Duodenal mucosa (tissue), 2 donors: ENCODE results near the gene HMCN2.

Experiments
- H3K27ac ChIP-seq: one replicate; pipeline ENCODE4 v1.7.0; 2013; ENCODE audit warnings: low read depth, low read length
- H3K27me3 ChIP-seq, 2 donors: one replicate each; pipeline ENCODE4 v1.7.0; 2013; ENCODE audit warnings: low read length in 2 of 2, control low read depth in 1 of 2; ENCODE audit not compliant: insufficient read depth in 2 of 2, control insufficient read depth in 1 of 2
- H3K36me3 ChIP-seq, 2 donors: one replicate each; pipeline ENCODE4 v1.7.0; 2013; ENCODE audit warnings: low read length in 2 of 2, control low read depth in 1 of 2; ENCODE audit not compliant: insufficient read depth in 2 of 2, control insufficient read depth in 1 of 2
- H3K4me1 ChIP-seq, 2 donors: one replicate each; pipeline ENCODE4 v1.7.0; 2013; ENCODE audit warnings: low read length in 2 of 2, control low read depth in 1 of 2; ENCODE audit not compliant: insufficient read depth in 2 of 2, control insufficient read depth in 1 of 2
- H3K4me3 ChIP-seq, 2 donors: one replicate each; pipeline ENCODE4 v1.7.0; 2013; ENCODE audit warnings: low read length in 2 of 2, low read depth in 1 of 2
- H3K9ac ChIP-seq, 2 donors: one replicate each; pipeline ENCODE4 v1.7.0; 2013; ENCODE audit warnings: low read length in 2 of 2, low read depth in 1 of 2
- H3K9me3 ChIP-seq, 2 donors: one replicate each; pipeline ENCODE4 v1.7.0; 2013; ENCODE audit warnings: low read length in 2 of 2, control low read depth in 1 of 2; ENCODE audit not compliant: control insufficient read depth in 1 of 2

HMCN2 gene

GRCh38 chr9:130462685-130463540 is 197.4 kb downstream of the HMCN2 start:
- no peak overlapping the region for H3K9ac ChIP-seq
- H3K36me3 ChIP-seq = no peaks in the 10 kb centered on the region
- H3K27me3 ChIP-seq = peaks cover 0 to 5% of the 10 kb centered on the region in 2 donors
- H3K27ac ChIP-seq = no peak overlapping the region
- H3K4me3 ChIP-seq = no peak overlapping the region
- H3K9me3 ChIP-seq = no peaks in the 10 kb centered on the region
- no peaks in the 10 kb centered on the region for H3K4me1 ChIP-seq

- Histone ChIP-seq H3K4me3 (no peak overlapping the region), H3K27ac (no peak overlapping the region), H3K36me3 (no peaks in the 10 kb centered on the region), H3K9ac (no peak overlapping the region), H3K4me1 (no peaks in the 10 kb centered on the region), H3K27me3 (peaks cover 0 to 5% of the 10 kb centered on the region in 2 donors), H3K9me3 (no peaks in the 10 kb centered on the region)
These were observed 198.5 kb downstream of the HMCN2 start for GRCh38 chr9:130463763-130464745.

- Histone ChIP-seq H3K4me3 (no peak overlapping the region), H3K27me3 (peaks cover 0 to 5% of the 10 kb centered on the region in 2 donors), H3K9ac (no peak overlapping the region), H3K36me3 (peaks cover 0 to under 1% of the 10 kb centered on the region in 2 donors), H3K27ac (no peak overlapping the region), H3K9me3 (no peaks in the 10 kb centered on the region), H3K4me1 (no peaks in the 10 kb centered on the region)
These were observed 200.0 kb downstream of the HMCN2 start for GRCh38 chr9:130465383-130466096.

- H3K27ac ChIP-seq = no peak overlapping the region
- no peak overlapping the region for H3K4me3 ChIP-seq
- H3K9me3 ChIP-seq = no peaks in the 10 kb centered on the region
- H3K4me1 ChIP-seq = no peaks in the 10 kb centered on the region
- no peak overlapping the region for H3K9ac ChIP-seq
- H3K27me3 ChIP-seq = peaks cover 0 to 5% of the 10 kb centered on the region in 2 donors
- H3K36me3 ChIP-seq = peaks cover 0 to 9% of the 10 kb centered on the region in 2 donors
These were observed 201.1 kb downstream of the HMCN2 start for GRCh38 chr9:130466537-130467217.

- Histone ChIP-seq H3K9ac (no peak overlapping the region), H3K4me1 (no peaks in the 10 kb centered on the region), H3K27me3 (peaks cover 0 to 5% of the 10 kb centered on the region in 2 donors), H3K4me3 (no peak overlapping the region), H3K36me3 (peaks cover 0 to 9% of the 10 kb centered on the region in 2 donors), H3K9me3 (no peaks in the 10 kb centered on the region), H3K27ac (no peak overlapping the region)
These were observed 201.8 kb downstream of the HMCN2 start for GRCh38 chr9:130467316-130467715.

- H3K36me3 ChIP-seq = peaks cover 0 to 9% of the 10 kb centered on the region in 2 donors
- H3K9ac ChIP-seq = no peak overlapping the region
- H3K4me1 ChIP-seq = no peaks in the 10 kb centered on the region
- peaks cover 0 to 5% of the 10 kb centered on the region in 2 donors for H3K27me3 ChIP-seq
- H3K27ac ChIP-seq = no peak overlapping the region
- no peaks in the 10 kb centered on the region for H3K9me3 ChIP-seq
- H3K4me3 ChIP-seq = no peak overlapping the region
These were observed 203.0 kb downstream of the HMCN2 start for GRCh38 chr9:130468566-130468965.

GRCh38 chr9:130470269-130470668 is 204.7 kb downstream of the HMCN2 start:
- Histone ChIP-seq H3K4me3 (no peak overlapping the region), H3K4me1 (no peaks in the 10 kb centered on the region), H3K36me3 (peaks cover 0 to 9% of the 10 kb centered on the region in 2 donors), H3K9ac (no peak overlapping the region), H3K27me3 (peaks cover 0 to 5% of the 10 kb centered on the region in 2 donors), H3K9me3 (no peaks in the 10 kb centered on the region), H3K27ac (no peak overlapping the region)

- H3K36me3 ChIP-seq = peaks cover 0 to 9% of the 10 kb centered on the region in 2 donors
- no peaks in the 10 kb centered on the region for H3K9me3 ChIP-seq
- peaks cover 0 to 5% of the 10 kb centered on the region in 2 donors for H3K27me3 ChIP-seq
- H3K4me3 ChIP-seq = no peak overlapping the region
- H3K27ac ChIP-seq = no peak overlapping the region
- no peak overlapping the region for H3K9ac ChIP-seq
- no peaks in the 10 kb centered on the region for H3K4me1 ChIP-seq
These were observed 205.4 kb downstream of the HMCN2 start for GRCh38 chr9:130470950-130471349.

- Histone ChIP-seq H3K9ac (no peak overlapping the region), H3K27me3 (peaks cover 0 to 3% of the 10 kb centered on the region in 2 donors), H3K4me3 (no peak overlapping the region), H3K36me3 (peaks cover 0 to 9% of the 10 kb centered on the region in 2 donors), H3K9me3 (no peaks in the 10 kb centered on the region), H3K4me1 (no peaks in the 10 kb centered on the region), H3K27ac (no peak overlapping the region)
These were observed 206.0 kb downstream of the HMCN2 start for GRCh38 chr9:130471411-130472183.
